ENCODE results near the gene MRTFA. TPM values are rescaled to one million over a fixed set of nuclear protein-coding genes. Genes with fewer than 3 reads are reported as not detected.
A peak's percentile ranks its signal among the peaks of the same experiment; 100 is the strongest.

The MRTFA gene
- total RNA-seq, result 32.7 and 52.1 TPM in 2 replicates

DNA sequence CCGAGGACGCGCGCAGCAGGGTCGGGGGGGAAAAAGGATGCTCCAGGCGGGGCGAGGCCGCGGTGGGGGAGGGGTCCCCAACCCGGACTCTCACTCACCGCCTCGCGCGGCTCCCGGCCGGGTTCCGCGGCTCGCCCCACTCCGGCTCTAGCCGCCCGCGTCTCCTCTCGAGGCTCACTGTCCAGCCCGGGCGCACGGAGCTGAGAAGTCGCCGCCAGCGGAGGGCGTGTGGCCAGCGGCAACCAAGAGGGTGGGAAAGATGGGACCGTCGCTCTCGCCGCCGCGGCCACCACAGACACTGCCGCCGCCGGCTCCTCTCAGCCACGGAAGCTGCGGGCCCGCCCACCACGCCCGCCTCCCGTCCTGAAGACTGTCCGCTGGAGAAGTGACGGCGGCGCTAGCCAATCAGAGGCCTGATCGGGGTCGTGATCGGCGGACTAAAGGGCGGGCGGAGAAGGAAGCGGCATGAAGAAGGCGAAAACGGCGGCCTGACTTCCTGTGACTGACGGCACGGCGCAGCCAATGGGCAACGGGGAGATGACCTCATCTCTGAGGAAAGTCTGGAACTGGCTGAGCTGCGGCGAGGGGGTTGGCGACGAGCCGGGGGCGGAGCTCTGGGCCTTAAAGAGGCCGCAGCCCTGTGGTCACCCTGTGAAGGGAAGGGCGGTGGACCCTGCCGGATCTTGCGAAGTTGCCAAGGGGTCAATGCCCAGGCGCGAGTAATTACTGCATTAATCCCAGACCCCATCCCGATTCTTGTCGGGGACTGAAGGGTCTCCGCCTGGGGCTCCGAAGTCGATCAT lies at the start of gene MRTFA:
MRTFA (minus strand) TSS at position 340 of the 803 bp plus-strand sequence.
- H3K4me3 ChIP-seq (ENCODE audit: low read depth, low read length), result peak within 1 kb of the TSS; percentile 68
- TF ChIP-seq, protein P1, sequence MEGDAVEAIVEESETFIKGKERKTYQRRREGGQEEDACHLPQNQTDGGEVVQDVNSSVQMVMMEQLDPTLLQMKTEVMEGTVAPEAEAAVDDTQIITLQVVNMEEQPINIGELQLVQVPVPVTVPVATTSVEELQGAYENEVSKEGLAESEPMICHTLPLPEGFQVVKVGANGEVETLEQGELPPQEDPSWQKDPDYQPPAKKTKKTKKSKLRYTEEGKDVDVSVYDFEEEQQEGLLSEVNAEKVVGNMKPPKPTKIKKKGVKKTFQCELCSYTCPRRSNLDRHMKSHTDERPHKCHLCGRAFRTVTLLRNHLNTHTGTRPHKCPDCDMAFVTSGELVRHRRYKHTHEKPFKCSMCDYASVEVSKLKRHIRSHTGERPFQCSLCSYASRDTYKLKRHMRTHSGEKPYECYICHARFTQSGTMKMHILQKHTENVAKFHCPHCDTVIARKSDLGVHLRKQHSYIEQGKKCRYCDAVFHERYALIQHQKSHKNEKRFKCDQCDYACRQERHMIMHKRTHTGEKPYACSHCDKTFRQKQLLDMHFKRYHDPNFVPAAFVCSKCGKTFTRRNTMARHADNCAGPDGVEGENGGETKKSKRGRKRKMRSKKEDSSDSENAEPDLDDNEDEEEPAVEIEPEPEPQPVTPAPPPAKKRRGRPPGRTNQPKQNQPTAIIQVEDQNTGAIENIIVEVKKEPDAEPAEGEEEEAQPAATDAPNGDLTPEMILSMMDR (conservative IDR thresholded peaks at IDR 0.05; ENCODE audit: low read depth, low read length), result no peak
- peak; percentile 87 for DNase-seq (ENCODE audit: low read depth)

DNA sequence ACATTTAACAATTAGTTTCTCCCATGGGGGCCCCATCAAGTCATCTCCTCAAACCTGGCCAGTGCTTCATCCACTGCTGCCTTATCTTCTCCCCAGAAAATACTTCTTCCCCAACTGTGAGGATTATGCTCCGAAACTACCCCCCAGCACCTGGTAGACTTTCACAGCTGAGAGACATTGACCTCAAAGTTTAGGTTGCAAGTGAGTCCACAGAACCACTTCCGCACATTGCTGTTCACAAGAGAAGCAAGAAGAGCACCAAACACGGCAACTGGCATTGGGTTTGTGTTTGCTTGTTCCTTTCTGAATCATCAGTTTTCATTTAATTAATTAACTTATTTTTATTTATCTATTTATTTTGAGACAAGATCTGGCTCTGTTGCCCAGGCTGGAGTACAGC lies 48.9 kb upstream of the MRTFA start:
- H3K4me3 ChIP-seq (ENCODE audit: low read depth, low read length), result no peak overlapping the region
- DNase-seq (ENCODE audit: low read depth), result no peak
- TF ChIP-seq, protein P1 (conservative IDR thresholded peaks at IDR 0.05; ENCODE audit: low read depth, low read length), result no peak

DNA sequence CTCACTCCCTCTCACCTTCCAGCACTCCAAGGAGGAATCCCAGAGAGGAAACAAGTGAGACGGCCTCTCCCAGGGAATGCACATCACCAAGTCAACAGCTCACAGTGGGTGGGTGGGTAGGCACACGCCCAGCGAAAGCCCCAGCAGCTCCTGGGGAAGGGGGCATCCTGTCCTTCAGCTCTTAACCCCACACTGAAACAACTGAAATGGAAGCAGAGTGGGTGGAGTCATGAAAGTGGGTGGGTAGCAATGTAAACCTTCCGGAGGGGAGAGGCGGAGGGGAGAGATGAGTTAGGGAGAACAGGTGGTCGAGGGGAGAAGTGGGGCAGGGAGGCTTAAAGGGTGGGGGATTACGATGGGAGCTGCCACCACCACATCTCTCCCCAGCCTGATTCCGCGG lies 48.2 kb upstream of the MRTFA start:
- TF ChIP-seq, protein P1 (conservative IDR thresholded peaks at IDR 0.05; ENCODE audit: low read depth, low read length), result no peak
- no peak overlapping the region for H3K4me3 ChIP-seq (ENCODE audit: low read depth, low read length)
- DNase-seq (ENCODE audit: low read depth), result no peak

DNA sequence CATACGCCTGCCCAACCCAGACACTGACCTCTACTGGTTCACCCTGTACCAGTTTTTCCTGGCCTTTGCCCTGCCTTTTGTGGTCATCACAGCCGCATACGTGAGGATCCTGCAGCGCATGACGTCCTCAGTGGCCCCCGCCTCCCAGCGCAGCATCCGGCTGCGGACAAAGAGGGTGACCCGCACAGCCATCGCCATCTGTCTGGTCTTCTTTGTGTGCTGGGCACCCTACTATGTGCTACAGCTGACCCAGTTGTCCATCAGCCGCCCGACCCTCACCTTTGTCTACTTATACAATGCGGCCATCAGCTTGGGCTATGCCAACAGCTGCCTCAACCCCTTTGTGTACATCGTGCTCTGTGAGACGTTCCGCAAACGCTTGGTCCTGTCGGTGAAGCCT lies 44.9 kb upstream of the MRTFA start:
- TF ChIP-seq, protein P1 (conservative IDR thresholded peaks at IDR 0.05; ENCODE audit: low read depth, low read length), result no peak
- no peak overlapping the region for H3K4me3 ChIP-seq (ENCODE audit: low read depth, low read length)
- DNase-seq (ENCODE audit: low read depth), result no peak

DNA sequence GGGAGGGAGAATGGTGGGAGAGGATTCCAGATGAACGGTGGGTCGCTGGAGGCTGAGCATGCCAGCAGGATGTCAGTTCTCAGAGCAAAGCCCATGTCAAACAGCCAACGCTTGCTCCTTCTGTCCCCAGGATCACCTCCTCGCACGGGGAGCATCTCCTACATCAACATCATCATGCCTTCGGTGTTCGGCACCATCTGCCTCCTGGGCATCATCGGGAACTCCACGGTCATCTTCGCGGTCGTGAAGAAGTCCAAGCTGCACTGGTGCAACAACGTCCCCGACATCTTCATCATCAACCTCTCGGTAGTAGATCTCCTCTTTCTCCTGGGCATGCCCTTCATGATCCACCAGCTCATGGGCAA lies 44.3 kb upstream of the MRTFA start:
- no peak for DNase-seq (ENCODE audit: low read depth)
- TF ChIP-seq, protein P1 (conservative IDR thresholded peaks at IDR 0.05; ENCODE audit: low read depth, low read length), result no peak
- H3K4me3 ChIP-seq (ENCODE audit: low read depth, low read length), result no peak overlapping the region

DNA sequence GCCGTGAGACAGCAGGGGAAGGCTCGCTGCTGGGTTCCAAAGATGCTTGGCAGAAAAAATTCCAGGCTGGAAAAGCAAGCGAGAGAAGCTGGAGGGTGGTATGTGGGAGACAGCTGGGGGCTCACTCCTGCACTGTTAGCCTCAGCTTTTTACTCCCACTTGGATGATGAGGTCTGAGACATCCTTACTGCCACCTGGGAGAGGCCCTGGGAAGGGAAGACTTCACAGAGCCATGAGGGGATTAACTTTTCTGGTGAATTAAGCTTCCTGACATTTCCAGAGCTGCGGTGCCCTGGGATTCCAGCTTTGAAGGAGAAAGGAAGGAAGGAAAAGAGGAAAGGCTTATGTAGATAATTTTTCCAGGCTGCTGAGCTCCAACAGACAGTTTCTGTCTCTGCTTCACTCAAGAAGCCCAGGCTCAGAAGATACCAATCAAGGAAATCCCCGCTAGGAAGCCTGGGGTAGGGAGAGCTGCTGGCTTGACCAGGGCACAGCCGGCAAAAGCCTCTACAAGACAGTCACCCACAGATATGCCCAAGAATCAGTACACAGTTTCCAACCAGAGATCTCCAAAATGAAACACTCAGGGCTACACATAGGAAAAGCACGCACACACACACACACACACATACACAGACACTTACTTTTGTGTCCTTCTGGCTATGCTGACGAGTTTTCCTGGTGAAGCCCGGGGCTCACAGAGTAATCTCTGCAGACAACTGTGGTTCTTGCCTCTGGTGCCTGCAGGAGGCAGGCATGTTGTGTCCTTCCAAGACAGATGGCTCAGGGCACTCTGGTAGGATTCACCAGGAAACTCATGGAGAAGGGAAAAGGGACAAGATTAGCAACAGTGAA lies 43.7 kb upstream of the MRTFA start:
- no peak overlapping the region for H3K4me3 ChIP-seq (ENCODE audit: low read depth, low read length)
- TF ChIP-seq, protein P1 (conservative IDR thresholded peaks at IDR 0.05; ENCODE audit: low read depth, low read length), result peak; percentile 13
- no peak for DNase-seq (ENCODE audit: low read depth)
